SU-DHL-6 (cell line): Measurements from ENCODE around the gene SLF2.
A peak's percentile ranks its signal among the peaks of the same experiment; 100 is the strongest.

ENCODE experiments used
- H2AFZ ChIP-seq: fragments of 200-600 bp; sonication (generic); 2 replicates; pipeline ENCODE4 v1.6.1; 2014; ENCODE audit warnings: low read depth, mild to moderate bottlenecking, moderate library complexity, mixed read lengths, antibody characterized with exemption, low read length; ENCODE audit not compliant: severe bottlenecking
- H3F3A ChIP-seq: fragments of 200-600 bp; shearing (Covaris generic); 2 replicates; pipeline ENCODE4 v1.6.0; 2016; ENCODE audit warnings: antibody characterized with exemption, mild to moderate bottlenecking; ENCODE audit not compliant: insufficient read depth
- H3K27ac ChIP-seq: fragments of 200-600 bp; sonication (generic); 2 replicates; pipeline ENCODE4 v1.5.1; 2016; ENCODE audit warnings: low read depth, mild to moderate bottlenecking, low read length, moderate library complexity, mixed read lengths
- H3K27me3 ChIP-seq: fragments of 200-600 bp; sonication (generic), shearing (Covaris generic); 2 replicates; pipeline ENCODE4 v1.6.0; 2014; ENCODE audit warnings: mild to moderate bottlenecking, low read length
- H3K36me3 ChIP-seq: fragments of 200-600 bp; sonication (generic); 2 replicates; pipeline ENCODE4 v1.6.1; 2014; ENCODE audit warnings: mild to moderate bottlenecking, low read length, mixed read lengths
- H3K4me2 ChIP-seq: fragments of 300-600, 200-600 bp; shearing (Covaris generic), sonication (generic); 2 replicates; pipeline ENCODE4 v1.6.0; 2014; ENCODE audit warnings: low read length, low read depth, mild to moderate bottlenecking; ENCODE audit not compliant: poor library complexity, severe bottlenecking
- H3K4me3 ChIP-seq: fragments of 200-600 bp; sonication (generic); 2 replicates; pipeline ENCODE4 v1.5.1; 2014; ENCODE audit warnings: antibody characterized with exemption, low read length, mild to moderate bottlenecking, mixed read lengths; ENCODE audit not compliant: insufficient read depth, poor library complexity, severe bottlenecking
- H3K79me2 ChIP-seq: fragments of 200-600 bp; sonication (generic); 2 replicates; pipeline ENCODE4 v1.6.1; 2014; ENCODE audit warnings: mild to moderate bottlenecking, low read length, moderate library complexity; ENCODE audit not compliant: insufficient read depth
- H3K9ac ChIP-seq: fragments of 200-600 bp; sonication (generic); 2 replicates; pipeline ENCODE4 v1.7.0; 2014; ENCODE audit warnings: mild to moderate bottlenecking, low read length
- H3K9me2 ChIP-seq: fragments of 200-600 bp; sonication (generic); replicated peaks from 2 replicates; pipeline ENCODE4 v1.6.1; 2014; ENCODE audit warnings: low read length; ENCODE audit not compliant: insufficient read depth
- H3K9me3 ChIP-seq: fragments of 200-600 bp; sonication (generic); 2 replicates; pipeline ENCODE4 v1.6.1; 2014; ENCODE audit warnings: low read length, mixed read lengths; ENCODE audit not compliant: insufficient read depth
- H4K20me1 ChIP-seq: fragments of 200-600 bp; sonication (generic); 2 replicates; pipeline ENCODE4 v1.6.1; 2014; ENCODE audit warnings: low read depth, mild to moderate bottlenecking, antibody characterized with exemption, low read length, moderate library complexity, mixed read lengths
- CTCF ChIP-seq: fragments of 200-600 bp; sonication (generic); IDR thresholded peaks from one replicate; pipeline ENCODE4 v1.5.1; 2017; ENCODE audit warnings: antibody characterized with exemption, mild to moderate bottlenecking, low read length, moderate library complexity; ENCODE audit not compliant: insufficient read depth, poor library complexity, severe bottlenecking
- EZH2phosphoT487 ChIP-seq: fragments of 200-600 bp; sonication (generic), shearing (Covaris generic); conservative IDR thresholded peaks from 2 replicates; pipeline ENCODE4 v1.6.1; 2018; ENCODE audit warnings: mild to moderate bottlenecking, antibody characterized with exemption, low read length, moderate library complexity, mixed read lengths

SLF2 gene

GRCh38 chr10:100877461-100877850 is 35.3 kb upstream of the SLF2 start:
- H3K79me2 ChIP-seq = no peaks in the 10 kb centered on the region
- no peak overlapping the region for H3K4me2 ChIP-seq
- H3K27me3 ChIP-seq = no peaks in the 10 kb centered on the region
- H3K9me3 ChIP-seq = no peaks in the 10 kb centered on the region
- H2AFZ ChIP-seq = no peak overlapping the region
- H4K20me1 ChIP-seq = no peaks in the 10 kb centered on the region
- no peaks in the 10 kb centered on the region for H3K36me3 ChIP-seq
- H3K9ac ChIP-seq = no peak overlapping the region
- no peak overlapping the region for H3K4me3 ChIP-seq
- no peak overlapping the region for H3K27ac ChIP-seq
- TF ChIP-seq CTCF (no peak), EZH2phosphoT487 (no peak)
- no peaks in the 10 kb centered on the region for H3K9me2 ChIP-seq
- H3F3A ChIP-seq = no peaks in the 10 kb centered on the region

- H3F3A ChIP-seq = no peaks in the 10 kb centered on the region
- H3K9me2 ChIP-seq = no peaks in the 10 kb centered on the region
- TF ChIP-seq EZH2phosphoT487 = no peak
- TF ChIP-seq CTCF = peak; percentile 17
- no peak overlapping the region for H3K4me2 ChIP-seq
- H4K20me1 ChIP-seq = no peaks in the 10 kb centered on the region
- no peak overlapping the region for H2AFZ ChIP-seq
- no peaks in the 10 kb centered on the region for H3K36me3 ChIP-seq
- H3K9me3 ChIP-seq = no peaks in the 10 kb centered on the region
- no peak overlapping the region for H3K4me3 ChIP-seq
- H3K79me2 ChIP-seq = no peaks in the 10 kb centered on the region
- no peak overlapping the region for H3K27ac ChIP-seq
- no peak overlapping the region for H3K9ac ChIP-seq
- H3K27me3 ChIP-seq = no peaks in the 10 kb centered on the region
These were observed 34.4 kb upstream of the SLF2 start for GRCh38 chr10:100878291-100878910.

GRCh38 chr10:100879741-100880360 is 32.9 kb upstream of the SLF2 start:
- Histone ChIP-seq H3K36me3 (no peaks in the 10 kb centered on the region), H3K27ac (no peak overlapping the region), H3K9ac (no peak overlapping the region), H3K9me2 (no peaks in the 10 kb centered on the region), H4K20me1 (no peaks in the 10 kb centered on the region), H3F3A (no peaks in the 10 kb centered on the region), H3K79me2 (no peaks in the 10 kb centered on the region), H3K27me3 (no peaks in the 10 kb centered on the region), H3K4me3 (no peak overlapping the region), H2AFZ (no peak overlapping the region), H3K9me3 (no peaks in the 10 kb centered on the region), H3K4me2 (no peak overlapping the region)
- TF ChIP-seq EZH2phosphoT487 (no peak), CTCF (no peak)
